GM21360 (cell line): Measurements from ENCODE around the gene ZNF524.
"Not testable (repeated sequence)": the region's sequence is repeated elsewhere in the genome, so short reads cannot be mapped to it uniquely, and the experiment has no call there.

Source experiments
- ATAC-seq: cut with Tn5 transposase; IDR thresholded peaks from one replicate; pipeline ENCODE4 v1.9.1; 2021; ENCODE audit warnings: mild to moderate bottlenecking, moderate library complexity; ENCODE audit not compliant: unreplicated experiment

The ZNF524 gene

DNA sequence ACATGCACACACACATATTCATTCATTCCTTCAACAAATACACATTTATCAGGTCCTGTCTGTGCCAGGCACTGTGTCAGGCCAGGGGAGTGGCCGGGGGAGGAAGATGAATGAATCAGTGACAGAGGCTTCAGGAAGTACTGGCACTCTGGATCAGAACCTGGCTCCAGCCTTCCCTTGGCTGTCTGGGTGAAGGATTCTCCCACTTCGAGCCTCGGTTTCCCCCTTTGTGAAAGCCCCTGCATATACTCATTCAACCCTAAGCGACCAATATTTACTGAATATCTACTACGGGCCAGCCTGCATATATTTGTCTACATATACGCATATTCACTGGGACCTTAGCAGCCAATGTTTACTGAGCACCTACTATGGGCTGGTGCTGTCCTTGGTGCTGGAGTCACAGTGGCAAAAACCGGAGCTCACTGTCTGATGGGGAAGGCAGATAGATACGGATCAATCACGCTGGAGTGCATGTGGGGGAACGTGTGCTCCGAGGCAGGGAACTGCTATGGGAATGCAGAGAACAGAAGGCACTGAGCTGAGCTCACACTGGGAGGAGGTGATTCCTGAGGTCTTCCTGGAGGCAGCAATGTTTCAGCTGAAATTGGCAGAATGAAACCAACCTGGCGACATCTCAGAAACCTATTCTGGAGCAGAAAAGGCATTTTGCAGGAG, 18.8 kb upstream of the ZNF524 start:
- ATAC-seq: no peak

DNA sequence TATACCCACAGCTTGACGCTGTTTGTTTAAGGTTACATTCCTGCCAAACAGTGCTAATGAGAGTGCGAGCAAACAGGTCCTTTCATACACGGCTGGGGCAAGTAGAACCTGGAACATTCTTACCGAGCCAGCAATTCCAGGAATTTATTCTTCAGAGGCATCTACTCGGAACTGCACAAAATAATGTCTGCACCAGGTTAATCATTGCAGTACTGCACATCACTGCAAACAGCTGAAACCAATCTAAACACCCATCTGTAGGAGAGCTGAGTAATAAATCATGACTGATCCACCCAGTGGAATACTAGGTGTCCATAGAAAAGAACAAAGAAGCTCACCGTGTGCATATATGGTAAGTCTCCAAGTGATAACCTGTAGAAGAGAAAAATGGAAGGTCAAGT, 18.3 kb upstream of the ZNF524 start:
- ATAC-seq: no peak

DNA sequence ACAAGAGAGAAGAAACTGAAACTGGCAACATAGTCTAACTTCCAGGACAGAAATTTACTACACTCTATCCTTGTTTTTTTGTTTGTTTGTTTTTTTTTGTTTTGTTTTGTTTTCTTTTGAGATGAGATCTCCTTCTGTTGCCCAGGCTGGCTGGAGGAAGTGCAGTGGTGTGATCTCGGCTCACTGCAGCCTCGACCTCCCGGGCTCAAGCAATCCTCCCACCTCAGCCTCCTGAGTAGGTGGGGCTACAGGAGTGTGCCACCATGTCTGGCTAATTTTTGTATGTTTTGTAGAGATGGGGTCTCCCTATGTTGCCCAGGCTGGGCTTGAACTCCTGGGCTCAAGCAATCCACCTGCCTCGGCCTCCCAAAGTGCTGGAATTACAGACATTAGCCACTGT, 17.8 kb upstream of the ZNF524 start:
- ATAC-seq: not testable (repeated sequence)

- ATAC-seq: not testable (repeated sequence)
These were observed 16.2 kb upstream of the ZNF524 start for GRCh38 chr19:55583897-55584296.

DNA sequence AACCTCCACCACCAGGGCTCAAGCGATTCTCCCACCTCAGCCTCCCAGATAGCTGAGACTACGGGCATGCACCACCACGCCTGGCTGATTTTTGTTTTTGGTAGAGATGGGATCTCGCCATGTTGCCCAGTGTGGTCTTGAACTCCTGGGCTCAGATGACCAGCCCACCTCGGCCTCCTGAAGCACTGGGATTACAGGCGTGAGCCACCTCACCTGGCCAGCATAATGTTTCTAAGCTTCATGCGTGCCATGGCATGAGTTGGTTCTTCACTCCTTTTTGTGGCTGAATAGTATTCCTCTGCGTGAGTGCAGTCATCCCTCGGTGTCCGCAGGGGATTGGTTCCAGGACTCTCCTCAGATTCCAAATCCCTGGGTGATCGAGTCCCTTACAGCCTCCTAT, 15.2 kb upstream of the ZNF524 start:
- ATAC-seq: no peak

DNA sequence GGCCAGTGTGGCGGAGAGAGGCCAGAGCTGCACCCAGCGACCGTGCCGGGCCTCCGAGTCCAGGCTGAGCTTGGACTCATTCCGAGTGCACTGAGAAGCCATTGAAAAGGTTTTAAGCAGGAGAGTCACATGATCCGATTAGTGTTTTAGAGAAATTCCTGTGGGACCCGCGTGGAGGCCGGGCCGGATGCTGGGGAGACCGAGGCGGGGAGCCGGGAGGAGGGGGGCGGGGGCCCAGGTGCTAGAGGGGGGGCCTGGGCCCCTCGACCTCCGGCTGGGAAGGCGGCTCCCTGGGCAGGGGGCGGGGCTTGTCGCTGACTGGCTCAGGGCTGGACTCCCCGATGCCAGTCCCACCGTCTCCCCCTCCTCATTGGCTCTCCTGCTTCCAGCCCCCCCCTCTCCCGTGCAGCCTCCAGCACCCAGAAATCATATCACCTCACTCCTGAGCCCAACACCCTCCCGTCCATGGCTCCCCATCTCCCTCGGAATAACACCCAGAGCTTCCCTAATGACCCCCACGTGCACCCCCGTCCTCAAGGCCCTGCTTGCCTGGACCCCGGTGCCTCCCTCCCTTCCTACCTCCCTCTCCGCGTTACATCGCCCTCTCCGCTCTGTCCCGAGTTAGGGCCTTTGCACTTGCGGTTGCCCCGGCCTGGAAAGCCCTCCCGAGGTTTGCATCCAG, 14.3 kb upstream of the ZNF524 start:
- no peak for ATAC-seq

- peak; percentile 71 for ATAC-seq
These were observed 13.0 kb upstream of the ZNF524 start for GRCh38 chr19:55586976-55587668.

GRCh38 chr19:55588738-55589137, 11.3 kb upstream of the ZNF524 start:
- no peak for ATAC-seq

GRCh38 chr19:55590109-55590508, 10.0 kb upstream of the ZNF524 start:
- ATAC-seq: no peak

DNA sequence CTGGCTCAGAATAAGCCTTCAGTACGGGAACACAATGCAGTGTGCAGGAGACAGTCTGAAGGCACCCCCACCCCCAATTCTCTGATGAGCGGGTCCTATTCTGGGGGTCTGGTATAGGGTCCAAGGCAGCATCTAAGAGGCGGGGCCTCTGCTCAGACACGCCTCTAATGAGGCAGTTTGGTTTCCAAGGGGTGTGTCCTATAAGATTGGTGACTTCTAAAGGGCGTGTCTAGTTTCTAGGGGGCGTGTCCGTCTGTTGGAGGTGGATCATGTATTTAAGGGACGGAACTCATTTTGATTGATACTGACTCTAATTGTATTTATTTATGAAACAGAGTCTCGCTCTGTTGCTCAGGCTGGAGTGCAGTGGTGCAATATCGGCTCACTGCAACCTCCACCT, 9.5 kb upstream of the ZNF524 start:
- ATAC-seq: no peak

- ATAC-seq: no peak
These were observed 8.5 kb upstream of the ZNF524 start for GRCh38 chr19:55591555-55591954.

GRCh38 chr19:55592391-55593090, 7.5 kb upstream of the ZNF524 start:
- no peak for ATAC-seq

DNA sequence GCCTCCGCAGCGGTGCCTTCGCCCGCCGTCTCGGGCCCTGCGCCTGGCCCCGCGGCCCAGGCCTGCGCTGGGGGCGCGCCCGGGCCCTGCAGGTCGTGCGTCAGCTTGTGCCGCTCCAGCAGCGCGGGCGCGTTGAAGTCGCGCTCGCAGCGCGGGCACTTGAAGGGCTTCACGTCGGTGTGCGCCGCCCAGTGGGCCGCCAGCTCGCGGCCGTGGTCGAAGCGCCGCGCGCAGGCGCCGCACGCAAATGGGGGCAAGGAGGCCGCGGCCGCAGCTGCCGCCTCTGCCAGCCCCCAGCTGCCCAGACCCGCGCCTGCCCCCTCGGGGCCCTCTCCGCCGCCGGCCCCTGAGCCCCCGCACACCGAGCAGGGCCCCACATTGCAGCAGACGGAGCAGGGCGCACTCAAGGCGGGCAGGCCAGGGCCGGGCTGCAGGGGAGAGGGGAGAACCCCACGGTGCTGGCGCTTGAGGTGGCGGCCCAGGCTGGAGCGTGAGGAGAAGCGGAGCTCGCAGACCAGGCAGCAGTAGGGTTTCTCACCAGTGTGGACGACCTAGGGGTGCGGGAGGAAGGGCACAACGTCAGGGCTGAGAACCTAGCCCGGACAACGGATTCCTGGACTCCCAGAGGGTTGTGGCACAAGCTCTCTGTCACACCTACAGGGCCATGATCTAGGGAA, 6.9 kb upstream of the ZNF524 start:
- no peak for ATAC-seq

DNA sequence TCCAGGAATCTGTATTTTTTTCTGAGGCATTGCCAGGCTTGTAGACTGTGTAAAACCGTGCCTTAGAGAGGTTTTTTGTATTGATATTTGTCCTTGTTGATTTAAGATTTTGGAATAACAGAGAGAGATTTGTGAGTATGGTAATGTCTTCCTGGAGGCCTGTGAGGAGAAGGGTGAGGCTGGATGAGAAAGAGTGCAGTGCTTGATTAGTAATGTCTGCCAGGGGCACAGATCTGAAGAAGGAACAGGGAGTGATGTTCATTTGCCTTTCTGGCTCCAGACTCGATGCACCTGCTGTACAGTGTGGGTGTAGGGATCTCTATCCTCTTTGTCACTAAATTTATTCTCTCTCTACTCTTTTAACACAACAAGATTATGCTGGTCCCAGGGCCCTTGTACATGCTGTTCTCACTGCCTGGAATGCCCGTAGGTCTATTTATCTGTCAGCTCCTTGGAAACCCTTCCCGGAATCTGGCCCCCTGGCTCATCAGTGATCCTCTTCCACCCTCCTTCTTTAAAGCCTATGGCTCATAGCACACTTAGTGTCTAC, 5.0 kb upstream of the ZNF524 start:
- ATAC-seq: no peak

GRCh38 chr19:55596304-55596703, 3.8 kb upstream of the ZNF524 start:
- no peak for ATAC-seq

- no peak for ATAC-seq
These were observed 2.6 kb upstream of the ZNF524 start for GRCh38 chr19:55597501-55597921.

GRCh38 chr19:55598034-55598433, 2.1 kb upstream of the ZNF524 start:
- ATAC-seq: no peak

DNA sequence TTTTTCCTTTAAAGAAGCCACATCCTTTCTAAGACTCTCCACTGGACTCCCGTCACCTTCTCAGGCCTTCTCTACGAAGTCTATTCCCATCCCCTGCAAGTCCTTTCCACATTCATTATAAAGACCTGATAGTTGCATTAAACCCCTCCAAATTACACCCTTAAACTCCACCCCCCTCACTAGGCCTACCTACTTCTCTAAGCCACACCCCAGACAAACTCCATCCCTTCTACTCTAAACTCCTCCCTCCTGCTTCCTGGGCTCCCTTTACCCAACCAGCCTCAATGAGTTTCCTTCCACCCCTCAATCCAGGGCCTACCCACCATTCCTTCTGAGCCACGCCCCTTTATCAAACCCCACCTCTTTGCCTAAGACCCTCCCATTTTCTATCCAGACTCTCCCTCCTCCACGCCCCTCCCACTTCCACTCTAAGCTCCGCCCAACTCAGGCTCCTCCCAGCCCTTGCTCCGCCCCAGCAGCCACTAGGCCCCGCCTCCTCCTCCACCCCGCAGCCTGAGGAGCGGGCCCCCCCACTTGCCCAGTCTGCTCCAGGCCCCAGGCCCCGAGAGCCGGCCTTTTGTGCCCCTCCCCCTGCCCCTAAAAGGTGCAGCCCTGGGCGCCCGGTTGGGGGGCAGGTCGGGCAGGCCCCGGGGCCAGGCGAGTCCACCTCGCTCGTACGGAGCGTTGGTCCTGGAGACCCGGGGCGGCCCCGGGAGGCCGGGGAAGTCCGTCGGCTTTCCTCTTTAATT, 1.2 kb upstream of the ZNF524 start:
- ATAC-seq: peak; percentile 46

- ATAC-seq: peak; percentile 41
These were observed 633 bp upstream of the ZNF524 start, which contains the start of gene FIZ1 for GRCh38 chr19:55599468-55599841. TSS of gene FIZ1 (minus strand) at chr19:55599517. CDS start at chr19:55597865, 1,652 bp downstream.

DNA sequence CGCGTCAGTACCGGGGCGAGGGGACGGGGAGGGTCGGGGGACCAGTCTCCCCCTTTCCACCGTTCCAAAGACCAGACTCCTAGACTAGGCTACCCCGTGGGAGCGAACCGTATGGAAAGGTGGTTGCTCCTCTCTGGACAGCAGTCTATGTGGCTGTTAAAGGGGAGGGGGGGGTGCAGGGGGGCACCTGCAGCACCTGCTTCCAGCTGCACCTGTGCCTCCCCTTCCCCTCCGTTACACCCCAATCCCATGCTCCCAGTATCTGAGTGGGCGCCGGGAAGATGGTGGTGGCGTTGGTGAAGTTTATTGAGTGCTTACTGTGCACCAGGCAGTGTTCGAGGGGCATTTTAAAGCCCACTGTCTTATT, 557 bp downstream of the ZNF524 start:
- no peak for ATAC-seq
